Mammary epithelial cell (primary cell): ENCODE results near the gene GRM4.

ENCODE experiments used
- EZH2 ChIP-seq: IDR thresholded peaks from 2 replicates; pipeline ENCODE4 v1.6.1; 2012; ENCODE audit warnings: low read length, inconsistent platforms, borderline replicate concordance
- TF ChIP-seq, protein P1 (sequence below), 2 donors: IDR thresholded peaks in 1 of 2; conservative IDR thresholded peaks in 1 of 2; 2 replicates each; pipeline ENCODE4 v1.5.1; 2011 to 2012; ENCODE audit warnings: inconsistent platforms in 2 of 2, low read length in 2 of 2, mild to moderate bottlenecking in 2 of 2, control low read depth in 1 of 2, low read depth in 1 of 2; ENCODE audit not compliant: insufficient read depth in 1 of 2; ENCODE audit errors: extremely low read depth in 1 of 2

- TF ChIP-seq, protein P1, sequence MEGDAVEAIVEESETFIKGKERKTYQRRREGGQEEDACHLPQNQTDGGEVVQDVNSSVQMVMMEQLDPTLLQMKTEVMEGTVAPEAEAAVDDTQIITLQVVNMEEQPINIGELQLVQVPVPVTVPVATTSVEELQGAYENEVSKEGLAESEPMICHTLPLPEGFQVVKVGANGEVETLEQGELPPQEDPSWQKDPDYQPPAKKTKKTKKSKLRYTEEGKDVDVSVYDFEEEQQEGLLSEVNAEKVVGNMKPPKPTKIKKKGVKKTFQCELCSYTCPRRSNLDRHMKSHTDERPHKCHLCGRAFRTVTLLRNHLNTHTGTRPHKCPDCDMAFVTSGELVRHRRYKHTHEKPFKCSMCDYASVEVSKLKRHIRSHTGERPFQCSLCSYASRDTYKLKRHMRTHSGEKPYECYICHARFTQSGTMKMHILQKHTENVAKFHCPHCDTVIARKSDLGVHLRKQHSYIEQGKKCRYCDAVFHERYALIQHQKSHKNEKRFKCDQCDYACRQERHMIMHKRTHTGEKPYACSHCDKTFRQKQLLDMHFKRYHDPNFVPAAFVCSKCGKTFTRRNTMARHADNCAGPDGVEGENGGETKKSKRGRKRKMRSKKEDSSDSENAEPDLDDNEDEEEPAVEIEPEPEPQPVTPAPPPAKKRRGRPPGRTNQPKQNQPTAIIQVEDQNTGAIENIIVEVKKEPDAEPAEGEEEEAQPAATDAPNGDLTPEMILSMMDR (conservative IDR thresholded peaks at IDR 0.05 in 1 of 2, IDR thresholded peaks at IDR 0.05 in 1 of 2; ENCODE audit: extremely low read depth in 1 of 2, insufficient read depth in 1 of 2, low read depth in 1 of 2, low read length in 2 of 2), result no peak
- no peak for TF ChIP-seq EZH2
Measured at GRCh38 chr6:34096193-34096592, 49.7 kb downstream of the GRM4 start.
